ENCODE results near the gene KCNN4.

DNA sequence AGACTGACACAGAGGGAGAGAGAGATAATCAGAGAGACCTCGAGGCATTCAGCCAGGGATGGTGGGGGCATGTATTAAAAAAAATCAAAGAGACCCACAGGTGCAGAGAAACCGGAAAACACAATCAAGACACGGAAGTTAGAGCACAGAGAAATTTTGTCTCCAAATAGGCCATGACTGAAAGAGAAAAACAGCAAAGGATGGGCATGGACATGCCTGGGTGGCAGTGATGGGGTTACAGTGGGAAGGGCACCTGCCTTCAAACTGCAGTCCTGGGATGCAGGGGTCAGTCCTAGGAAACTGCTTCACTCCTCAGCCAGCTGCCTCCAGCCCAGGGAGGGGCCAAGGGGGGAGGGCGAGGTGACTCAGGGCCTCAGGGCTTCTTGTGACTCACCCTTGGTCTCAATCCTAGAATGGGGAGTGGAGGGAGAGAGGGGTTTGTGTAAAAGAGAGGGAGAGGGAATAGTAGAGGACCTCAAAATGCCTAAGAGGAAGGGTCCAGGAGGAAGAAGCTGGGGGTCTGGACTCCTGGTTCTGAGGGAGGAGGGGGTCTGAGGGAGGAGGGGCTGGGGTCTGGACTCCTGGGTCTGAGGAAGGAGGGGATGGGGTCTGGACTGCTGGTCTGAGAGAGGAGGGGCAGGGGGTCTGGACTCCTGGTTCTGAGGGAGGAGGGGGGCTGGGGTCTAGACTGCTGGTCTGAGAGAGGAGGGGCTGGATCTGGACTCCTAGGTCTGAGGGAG, 3.6 kb upstream of the KCNN4 start:
- TF ChIP-seq, protein P1, sequence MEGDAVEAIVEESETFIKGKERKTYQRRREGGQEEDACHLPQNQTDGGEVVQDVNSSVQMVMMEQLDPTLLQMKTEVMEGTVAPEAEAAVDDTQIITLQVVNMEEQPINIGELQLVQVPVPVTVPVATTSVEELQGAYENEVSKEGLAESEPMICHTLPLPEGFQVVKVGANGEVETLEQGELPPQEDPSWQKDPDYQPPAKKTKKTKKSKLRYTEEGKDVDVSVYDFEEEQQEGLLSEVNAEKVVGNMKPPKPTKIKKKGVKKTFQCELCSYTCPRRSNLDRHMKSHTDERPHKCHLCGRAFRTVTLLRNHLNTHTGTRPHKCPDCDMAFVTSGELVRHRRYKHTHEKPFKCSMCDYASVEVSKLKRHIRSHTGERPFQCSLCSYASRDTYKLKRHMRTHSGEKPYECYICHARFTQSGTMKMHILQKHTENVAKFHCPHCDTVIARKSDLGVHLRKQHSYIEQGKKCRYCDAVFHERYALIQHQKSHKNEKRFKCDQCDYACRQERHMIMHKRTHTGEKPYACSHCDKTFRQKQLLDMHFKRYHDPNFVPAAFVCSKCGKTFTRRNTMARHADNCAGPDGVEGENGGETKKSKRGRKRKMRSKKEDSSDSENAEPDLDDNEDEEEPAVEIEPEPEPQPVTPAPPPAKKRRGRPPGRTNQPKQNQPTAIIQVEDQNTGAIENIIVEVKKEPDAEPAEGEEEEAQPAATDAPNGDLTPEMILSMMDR (IDR thresholded peaks at IDR 0.05) = no peak
- no peak for TF ChIP-seq POLR2A (IDR thresholded peaks at IDR 0.05)

All from heart left ventricle (tissue), 13 donors.